Duodenal mucosa (tissue), 2 donors: ENCODE data around the gene RAB40AL.

ENCODE experiments used
- H3K27ac ChIP-seq: one replicate; pipeline ENCODE4 v1.7.0; 2013; ENCODE audit warnings: low read depth, low read length
- H3K27me3 ChIP-seq, 2 donors: one replicate each; pipeline ENCODE4 v1.7.0; 2013; ENCODE audit warnings: low read length in 2 of 2, control low read depth in 1 of 2; ENCODE audit not compliant: insufficient read depth in 2 of 2, control insufficient read depth in 1 of 2
- H3K36me3 ChIP-seq, 2 donors: one replicate each; pipeline ENCODE4 v1.7.0; 2013; ENCODE audit warnings: low read length in 2 of 2, control low read depth in 1 of 2; ENCODE audit not compliant: insufficient read depth in 2 of 2, control insufficient read depth in 1 of 2
- H3K4me1 ChIP-seq, 2 donors: one replicate each; pipeline ENCODE4 v1.7.0; 2013; ENCODE audit warnings: low read length in 2 of 2, control low read depth in 1 of 2; ENCODE audit not compliant: insufficient read depth in 2 of 2, control insufficient read depth in 1 of 2
- H3K4me3 ChIP-seq, 2 donors: one replicate each; pipeline ENCODE4 v1.7.0; 2013; ENCODE audit warnings: low read length in 2 of 2, low read depth in 1 of 2
- H3K9ac ChIP-seq, 2 donors: one replicate each; pipeline ENCODE4 v1.7.0; 2013; ENCODE audit warnings: low read length in 2 of 2, low read depth in 1 of 2
- H3K9me3 ChIP-seq, 2 donors: one replicate each; pipeline ENCODE4 v1.7.0; 2013; ENCODE audit warnings: low read length in 2 of 2, control low read depth in 1 of 2; ENCODE audit not compliant: control insufficient read depth in 1 of 2

RAB40AL gene

DNA sequence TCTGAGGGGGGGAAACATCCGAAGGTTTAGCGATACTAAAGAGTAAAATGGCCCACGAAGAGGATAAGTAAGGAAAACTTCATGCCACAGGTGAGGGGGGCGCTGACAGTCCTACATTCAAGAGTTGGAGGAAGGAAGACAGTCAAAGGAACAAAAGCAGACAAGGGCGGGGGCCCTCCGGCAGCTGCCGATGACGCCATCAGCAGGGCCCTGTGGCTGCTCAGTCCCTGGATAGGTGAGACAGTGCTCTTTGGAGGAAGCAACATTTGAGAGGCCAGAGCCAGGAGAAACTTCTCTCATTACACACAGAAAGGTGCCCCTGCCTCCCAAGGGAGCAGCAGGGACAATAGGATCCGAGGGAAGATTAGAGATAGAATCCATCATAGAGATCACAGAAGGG is 41.5 kb downstream of the RAB40AL start:
- Histone ChIP-seq H3K9me3 (no peaks in the 10 kb centered on the region), H3K4me1 (no peaks in the 10 kb centered on the region), H3K36me3 (no peaks in the 10 kb centered on the region), H3K9ac (no peak overlapping the region), H3K27ac (no peak overlapping the region), H3K4me3 (no peak overlapping the region), H3K27me3 (no peaks in the 10 kb centered on the region)

DNA sequence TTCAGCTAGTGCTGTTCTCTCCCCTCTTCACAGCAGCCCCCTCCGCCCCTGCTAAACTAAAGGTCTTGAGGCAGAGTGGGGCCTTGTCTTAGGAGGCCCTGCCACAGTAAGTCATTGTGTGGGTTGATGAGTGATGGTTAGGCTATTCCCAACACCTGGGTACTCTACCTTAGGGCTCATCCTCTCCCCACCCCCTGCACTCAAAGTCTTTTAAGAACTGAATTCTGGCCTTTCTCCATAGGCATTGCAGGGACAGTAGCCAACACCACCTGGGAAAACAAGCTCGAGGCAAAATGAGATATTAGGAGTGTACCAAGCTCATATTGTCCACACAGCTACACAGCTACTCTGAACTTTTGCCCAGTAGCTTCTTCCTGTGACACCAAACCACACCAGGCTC is 42.5 kb downstream of the RAB40AL start:
- Histone ChIP-seq H3K4me1 (no peaks in the 10 kb centered on the region), H3K9ac (no peak overlapping the region), H3K27me3 (no peaks in the 10 kb centered on the region), H3K9me3 (no peaks in the 10 kb centered on the region), H3K36me3 (no peaks in the 10 kb centered on the region), H3K27ac (no peak overlapping the region), H3K4me3 (no peak overlapping the region)

DNA sequence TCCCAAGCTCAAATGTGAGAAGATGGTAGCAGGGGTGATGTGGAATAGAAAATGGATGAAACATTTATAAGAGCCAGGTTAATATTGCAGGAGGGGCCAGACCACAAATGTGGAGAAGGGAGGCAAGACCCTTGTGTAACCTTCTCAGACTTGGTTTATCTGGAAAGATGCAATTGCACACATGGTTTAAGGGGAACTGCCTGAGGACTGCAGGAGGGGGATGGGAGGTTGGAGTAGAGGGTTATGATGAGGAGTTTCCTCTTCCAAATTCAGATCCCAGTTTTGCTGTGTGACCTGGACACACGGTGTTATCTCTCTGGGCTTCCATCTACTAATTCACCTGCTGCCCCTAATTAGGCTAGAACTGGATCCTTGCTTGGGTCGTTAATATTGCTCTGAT is 46.1 kb downstream of the RAB40AL start:
- Histone ChIP-seq H3K4me1 (no peaks in the 10 kb centered on the region), H3K4me3 (no peak overlapping the region), H3K36me3 (no peaks in the 10 kb centered on the region), H3K9ac (no peak overlapping the region), H3K27me3 (no peaks in the 10 kb centered on the region), H3K27ac (no peak overlapping the region), H3K9me3 (no peaks in the 10 kb centered on the region)

DNA sequence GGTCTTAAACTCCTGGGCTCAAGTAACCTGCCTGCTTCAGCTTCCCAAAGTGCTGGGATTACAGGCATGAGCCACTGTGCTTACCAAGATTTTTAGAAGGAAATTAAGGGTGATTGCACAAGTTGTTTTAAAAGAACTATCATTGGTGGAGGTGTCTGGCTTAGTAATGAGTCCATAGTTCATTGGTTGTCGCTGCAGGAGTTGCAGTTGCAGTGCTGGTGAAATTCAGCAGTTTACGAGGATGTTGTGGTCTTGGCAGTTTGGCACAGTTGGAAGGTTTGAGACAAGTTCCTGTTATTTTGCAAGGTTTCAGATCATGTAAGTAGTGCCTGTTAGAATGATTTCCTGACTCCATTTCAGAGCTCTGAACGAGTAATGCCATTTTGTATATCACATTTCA is 48.1 kb downstream of the RAB40AL start:
- Histone ChIP-seq H3K9me3 (no peaks in the 10 kb centered on the region), H3K9ac (no peak overlapping the region), H3K36me3 (no peaks in the 10 kb centered on the region), H3K27ac (no peak overlapping the region), H3K27me3 (no peaks in the 10 kb centered on the region), H3K4me3 (no peak overlapping the region), H3K4me1 (no peaks in the 10 kb centered on the region)
